IMR-90 (cell line): ENCODE measurements around the gene DPYSL5. TPM values are rescaled to one million over a fixed set of nuclear protein-coding genes. Genes with fewer than 3 reads are reported as not detected.

Experiments used
- ATAC-seq: fragments of 200-7000 bp; cut with Tn5 transposase; 2 replicates; pipeline ENCODE4 v1.9.1; 2020; ENCODE audit warnings: low read depth, mild to moderate bottlenecking, moderate library complexity
- BruUV-seq: library from RNA; stranded (reverse); fragments of 400-500 nt; replicated peaks from 2 replicates; lab custom pipeline; 2021; lab: Mats Ljungman, UMichigan
- CTCF ChIA-PET: fragments of 300-600 bp; formaldehyde crosslinking; extraction: SDS; loops from one replicate; lab custom pipeline; 2021; ENCODE audit warnings: antibody characterized with exemption; lab: Yijun Ruan, JAX
- POLR2A ChIA-PET: fragments of 300-600 bp; sonication (Branson Sonifier 250); formaldehyde crosslinking; loops from one replicate; lab custom pipeline; 2022; ENCODE audit warnings: antibody characterized with exemption; ENCODE audit not compliant: unreplicated experiment; lab: Charles Lee
- DNase-seq: peaks from one replicate; pipeline ENCODE4 v3.0.0; 2013
- H2AFZ ChIP-seq: replicated peaks from 2 replicates; pipeline ENCODE3; 2013; ENCODE audit warnings: low read length, mild to moderate bottlenecking; ENCODE audit not compliant: poor library complexity
- H2AK5ac ChIP-seq: 2 replicates; pipeline ENCODE4 v1.6.1; 2013; ENCODE audit warnings: low read depth, low read length, inconsistent platforms
- H2AK9ac ChIP-seq: replicated peaks from 2 replicates; pipeline ENCODE3; 2013; ENCODE audit warnings: mild to moderate bottlenecking, low read depth, low read length, moderate library complexity; ENCODE audit not compliant: poor library complexity
- H2BK120ac ChIP-seq: 2 replicates; pipeline ENCODE4 v1.6.1; 2013; ENCODE audit warnings: low read depth, low read length, inconsistent platforms
- H2BK15ac ChIP-seq: 3 replicates; pipeline ENCODE4 v1.6.1; 2013; ENCODE audit warnings: low read depth, low read length, inconsistent platforms
- H2BK20ac ChIP-seq: 2 replicates; pipeline ENCODE4 v1.6.1; 2013; ENCODE audit warnings: low read depth, mild to moderate bottlenecking, inconsistent platforms, low read length, moderate library complexity
- H2BK5ac ChIP-seq: 2 replicates; pipeline ENCODE4 v1.6.1; 2013; ENCODE audit warnings: mild to moderate bottlenecking, low read depth, low read length, inconsistent platforms; ENCODE audit not compliant: poor library complexity, severe bottlenecking
- H3K14ac ChIP-seq: replicated peaks from 2 replicates; pipeline ENCODE4 v1.6.1; 2013; ENCODE audit warnings: low read depth, low read length, inconsistent platforms
- H3K18ac ChIP-seq: 2 replicates; pipeline ENCODE4 v1.6.1; 2013; ENCODE audit warnings: low read depth, low read length, control low read depth
- H3K23ac ChIP-seq: 2 replicates; pipeline ENCODE4 v1.6.1; 2013; ENCODE audit warnings: low read depth, low read length, inconsistent platforms
- H3K27ac ChIP-seq: 2 replicates; pipeline ENCODE4 v1.5.1; 2013; ENCODE audit warnings: mild to moderate bottlenecking, control low read depth, low read length; ENCODE audit not compliant: insufficient read depth
- H3K27me3 ChIP-seq: 2 replicates; pipeline ENCODE4 v1.6.1; 2013; ENCODE audit warnings: low read length; ENCODE audit not compliant: control insufficient read depth, insufficient read depth
- H3K36me3 ChIP-seq: 2 replicates; pipeline ENCODE4 v1.6.1; 2013; ENCODE audit warnings: low read length, mixed read lengths; ENCODE audit not compliant: control insufficient read depth, insufficient read depth
- H3K4ac ChIP-seq: 2 replicates; pipeline ENCODE4 v1.6.1; 2013; ENCODE audit warnings: low read depth, low read length, inconsistent platforms
- H3K4me1 ChIP-seq: 2 replicates; pipeline ENCODE4 v1.6.1; 2013; ENCODE audit warnings: low read length, mixed read lengths; ENCODE audit not compliant: control insufficient read depth, insufficient read depth
- H3K4me2 ChIP-seq: 2 replicates; pipeline ENCODE4 v1.6.1; 2013; ENCODE audit warnings: low read depth, mild to moderate bottlenecking, control low read depth, low read length, moderate library complexity
- H3K4me3 ChIP-seq: 2 replicates; pipeline ENCODE4 v1.5.1; 2013; ENCODE audit warnings: low read depth, mild to moderate bottlenecking, control low read depth, low read length, moderate library complexity; ENCODE audit not compliant: insufficient read depth
- H3K56ac ChIP-seq: 2 replicates; pipeline ENCODE4 v1.6.1; 2013; ENCODE audit warnings: low read length, inconsistent platforms; ENCODE audit not compliant: insufficient read depth; ENCODE audit errors: extremely low read depth
- H3K79me1 ChIP-seq, 2 experiments: 2 replicates each; pipeline ENCODE4 v1.6.1; 2013; ENCODE audit warnings: low read length in 2 of 2, inconsistent platforms in 1 of 2, low read depth in 1 of 2
- H3K9ac ChIP-seq: 2 replicates; pipeline ENCODE4 v1.6.1; 2013; ENCODE audit warnings: low read depth, low read length, control low read depth
- H3K9me1 ChIP-seq: 2 replicates; pipeline ENCODE4 v1.6.1; 2013; ENCODE audit warnings: low read length, inconsistent platforms; ENCODE audit not compliant: insufficient read depth
- H3K9me3 ChIP-seq: 2 replicates; pipeline ENCODE4 v1.6.1; 2013; ENCODE audit warnings: low read length; ENCODE audit not compliant: control insufficient read depth, insufficient read depth
- H4K20me1 ChIP-seq: 2 replicates; pipeline ENCODE4 v1.6.1; 2013; ENCODE audit warnings: low read length, inconsistent platforms; ENCODE audit not compliant: insufficient read depth
- H4K5ac ChIP-seq: 2 replicates; pipeline ENCODE4 v1.6.1; 2013; ENCODE audit warnings: mild to moderate bottlenecking, low read depth, low read length, control low read depth
- H4K8ac ChIP-seq, 2 experiments: 2 replicates each; pipeline ENCODE4 v1.6.1; 2013; ENCODE audit warnings: low read depth in 2 of 2, low read length in 2 of 2, control low read depth in 1 of 2, inconsistent platforms in 1 of 2
- H4K91ac ChIP-seq: 2 replicates; pipeline ENCODE4 v1.6.1; 2013; ENCODE audit warnings: low read depth, low read length, inconsistent platforms; ENCODE audit not compliant: insufficient read depth
- CTCF ChIP-seq: conservative IDR thresholded peaks from 2 replicates; pipeline ENCODE4 v1.5.1; 2012; ENCODE audit warnings: mild to moderate bottlenecking, low read depth, low read length, improper control_type of control experiment
- FOS ChIP-seq: fragments of 150-350 bp; IDR thresholded peaks from 2 replicates; pipeline ENCODE4 v1.6.1; 2016; ENCODE audit warnings: low read depth, low read length
- MXI1 ChIP-seq: IDR thresholded peaks from 2 replicates; pipeline ENCODE4 v1.6.1; 2012; ENCODE audit warnings: low read depth, mild to moderate bottlenecking, low read length, moderate library complexity, borderline replicate concordance
- RCOR1 ChIP-seq: IDR thresholded peaks from 2 replicates; pipeline ENCODE4 v1.6.1; 2012; ENCODE audit warnings: mild to moderate bottlenecking, low read length, improper control_type of control experiment; ENCODE audit not compliant: insufficient replicate concordance
- RFX5 ChIP-seq: IDR thresholded peaks from 2 replicates; pipeline ENCODE4 v1.8.0; 2012; ENCODE audit warnings: low read depth, mild to moderate bottlenecking, low read length, moderate library complexity
- USF2 ChIP-seq: fragments of 150-350 bp; IDR thresholded peaks from 2 replicates; pipeline ENCODE4 v1.6.1; 2017; ENCODE audit warnings: mild to moderate bottlenecking, antibody characterized with exemption, low read length, low read depth
- WGBS, 2 experiments: methylation state at CpG; one replicate each; pipeline versions ENCODE4 v1.1.5 to v1.1.7; 2013; ENCODE audit warnings: missing lambda C conversion rate in 2 of 2; ENCODE audit not compliant: insufficient read length in 1 of 2; ENCODE audit errors: extremely low coverage in 2 of 2; 5-methylcytosine and 5-hydroxymethylcytosine counted together
- dilution Hi-C: fragments of 300-500 bp; cut with HindIII; formaldehyde crosslinking; loops from one replicate; pipeline ENCODE4 v1.14.3; 2018; ENCODE audit warnings: low sequenced_read_pairs; ENCODE audit not compliant: unreplicated experiment
- in situ Hi-C: fragments of 300-500 bp; cut with MboI; formaldehyde crosslinking; loops from 3 replicates; pipeline ENCODE4 v1.14.3; 2019; ENCODE audit warnings: low sequenced_read_pairs, inconsistent platforms, mixed read lengths
- intact Hi-C: fragments of 100-400 bp; cut with micrococcal nuclease; formaldehyde crosslinking; loops from 2 replicates; pipeline ENCODE4 v1.10.0; 2022
- polyA plus RNA-seq, 3 experiments: library from polyadenylated mRNA; depleted of rRNA; stranded (reverse); fragments of >200 nt; gene quantifications; 2 replicates each; pipeline ENCODE4 v1.2.3, GENCODE V29; 2012; ENCODE audit warnings: low replicate concordance in 1 of 3
- total RNA-seq: library from RNA; depleted of rRNA; stranded (reverse); fragments of >200 nt; gene quantifications from 2 replicates; pipeline ENCODE4 v1.2.3, GENCODE V29; 2012

The DPYSL5 gene
- total and polyA plus RNA-seq, 2 of the 4 experiments (the other 2 are of a cell fraction) = not detected

- Histone ChIP-seq H2BK15ac (no peak overlapping the region), H3K36me3 (no peaks in the 10 kb centered on the region), H3K4me3 (no peak overlapping the region), H2BK5ac (no peak overlapping the region), H2AFZ (no peak overlapping the region), H4K5ac (no peak overlapping the region), H2AK9ac (no peak overlapping the region), H3K9me1 (no peaks in the 10 kb centered on the region), H4K8ac (no peak overlapping the region), H2BK120ac (no peak overlapping the region), H2BK20ac (no peak overlapping the region), H3K23ac (no peak overlapping the region), H3K27me3 (peaks cover 26% of the 10 kb centered on the region), H2AK5ac (no peak overlapping the region), H3K79me1 (no peaks in the 10 kb centered on the region), H3K4me1 (no peaks in the 10 kb centered on the region), H3K56ac (no peak overlapping the region), H3K4ac (no peak overlapping the region), H4K91ac (no peak overlapping the region), H4K20me1 (no peaks in the 10 kb centered on the region), H3K27ac (no peak overlapping the region), H3K4me2 (no peak overlapping the region), H3K9me3 (no peaks in the 10 kb centered on the region), H3K9ac (no peak overlapping the region), H3K18ac (no peak overlapping the region), H3K14ac (no peak overlapping the region)
- intact Hi-C loops (no loop called here), dilution Hi-C loops (no loop called here), in situ Hi-C loops (no loop called here)
- WGBS, 2 experiments = 24% methylated on average over 2 of the region's 6 CpGs; no CpG with 5 or more reads in 1 of the 2 experiments
- ATAC-seq (peak; percentile 46; the same call in 1 of the 2 replicates), DNase-seq (peak; percentile 36)
- ChIA-PET POLR2A (no interaction called here), CTCF (no interaction called here)
- BruUV-seq = no TSS peak
- TF ChIP-seq RCOR1 = no peak
- no peak for TF ChIP-seq FOS
- TF ChIP-seq USF2 = no peak
- TF ChIP-seq MXI1 = no peak
- TF ChIP-seq RFX5 = no peak
- no peak for TF ChIP-seq CTCF
Measured at GRCh38 chr2:26838121-26838906, 9.6 kb upstream of the DPYSL5 start.
